ENCODE measurements around the gene FGFR3.

DNA sequence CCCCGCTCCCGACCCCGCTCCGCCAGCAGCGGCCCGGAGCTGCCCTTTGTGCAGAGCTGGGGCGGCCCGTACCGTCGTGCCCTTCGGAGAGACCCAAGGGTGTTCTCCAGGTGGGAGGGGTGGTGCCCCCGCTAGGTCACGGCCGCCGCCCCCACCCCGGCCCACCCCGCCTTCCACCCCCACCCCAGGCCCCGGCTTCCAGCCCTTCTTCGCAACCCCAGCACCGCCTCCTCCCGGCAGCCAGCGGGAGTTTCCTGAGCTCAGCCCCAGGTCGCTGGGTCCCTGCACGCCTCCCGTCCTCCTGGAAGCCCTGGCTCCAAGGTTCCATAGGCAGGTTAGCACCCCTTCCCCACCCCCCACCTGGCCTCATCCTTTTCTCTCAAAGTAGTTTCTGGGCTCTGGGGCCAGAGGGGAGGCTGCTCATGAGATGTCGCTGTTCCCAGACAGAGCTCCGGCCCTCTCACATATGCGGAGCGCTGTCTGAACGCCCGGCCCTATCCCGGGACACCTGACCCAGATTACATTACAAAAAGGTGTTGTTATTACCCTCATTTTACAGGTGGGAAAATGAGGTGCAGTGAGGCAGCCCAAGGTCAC lies 25.2 kb upstream of the FGFR3 start:
- TF ChIP-seq POLR2A (IDR thresholded peaks at IDR 0.05; ENCODE audit: extremely low read depth, insufficient read length) = no peak
- TF ChIP-seq, protein P1, sequence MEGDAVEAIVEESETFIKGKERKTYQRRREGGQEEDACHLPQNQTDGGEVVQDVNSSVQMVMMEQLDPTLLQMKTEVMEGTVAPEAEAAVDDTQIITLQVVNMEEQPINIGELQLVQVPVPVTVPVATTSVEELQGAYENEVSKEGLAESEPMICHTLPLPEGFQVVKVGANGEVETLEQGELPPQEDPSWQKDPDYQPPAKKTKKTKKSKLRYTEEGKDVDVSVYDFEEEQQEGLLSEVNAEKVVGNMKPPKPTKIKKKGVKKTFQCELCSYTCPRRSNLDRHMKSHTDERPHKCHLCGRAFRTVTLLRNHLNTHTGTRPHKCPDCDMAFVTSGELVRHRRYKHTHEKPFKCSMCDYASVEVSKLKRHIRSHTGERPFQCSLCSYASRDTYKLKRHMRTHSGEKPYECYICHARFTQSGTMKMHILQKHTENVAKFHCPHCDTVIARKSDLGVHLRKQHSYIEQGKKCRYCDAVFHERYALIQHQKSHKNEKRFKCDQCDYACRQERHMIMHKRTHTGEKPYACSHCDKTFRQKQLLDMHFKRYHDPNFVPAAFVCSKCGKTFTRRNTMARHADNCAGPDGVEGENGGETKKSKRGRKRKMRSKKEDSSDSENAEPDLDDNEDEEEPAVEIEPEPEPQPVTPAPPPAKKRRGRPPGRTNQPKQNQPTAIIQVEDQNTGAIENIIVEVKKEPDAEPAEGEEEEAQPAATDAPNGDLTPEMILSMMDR (IDR thresholded peaks at IDR 0.05; ENCODE audit: low read depth, low read length) = peak; percentile 44
- no peak for TF ChIP-seq MYC (IDR thresholded peaks at IDR 0.05; ENCODE audit: low read depth, low read length)
- TF ChIP-seq, protein P2, sequence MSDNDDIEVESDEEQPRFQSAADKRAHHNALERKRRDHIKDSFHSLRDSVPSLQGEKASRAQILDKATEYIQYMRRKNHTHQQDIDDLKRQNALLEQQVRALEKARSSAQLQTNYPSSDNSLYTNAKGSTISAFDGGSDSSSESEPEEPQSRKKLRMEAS (IDR thresholded peaks at IDR 0.05; ENCODE audit: low read depth, low read length) = no peak

All from NB4 (cell line).